Stomach (tissue), 9 donors: Measurements from ENCODE around the gene ATL2. TPM values are rescaled to one million over a fixed set of nuclear protein-coding genes. Genes with fewer than 3 reads are reported as not detected.

Experiments
- DNase-seq, 2 donors: peaks; one replicate each; pipeline versions ENCODE4 v3.0.0 to v3.0.0-alpha.2; 2013 to 2019
- H3K27ac ChIP-seq, 5 donors: fragments of 200-600 bp in 4 of 5; sonication (generic) in 4 of 5; one replicate each; pipeline ENCODE4 v1.5.1; 2013 to 2019; ENCODE audit warnings: mild to moderate bottlenecking in 1 of 5, moderate library complexity in 1 of 5
- H3K27me3 ChIP-seq, 3 donors: fragments of 200-600 bp; sonication (generic); one replicate each; pipeline ENCODE4 v1.5.1; 2017 to 2019; ENCODE audit warnings: mixed run types in 1 of 3
- H3K36me3 ChIP-seq, 4 donors: fragments of 200-600 bp; sonication (generic); 1 replicate in 3 of 4; 2 replicates in 1 of 4; pipeline ENCODE4 v1.5.1; 2016 to 2019
- H3K4me1 ChIP-seq, 4 donors: fragments of 200-600 bp; sonication (generic); one replicate each; pipeline ENCODE4 v1.5.1; 2016 to 2019
- H3K4me3 ChIP-seq, 4 donors: fragments of 200-600 bp; sonication (generic) in 3 of 4; one replicate each; pipeline ENCODE4 v1.5.1; 2016 to 2019; ENCODE audit warnings: mild to moderate bottlenecking in 1 of 4
- H3K9me3 ChIP-seq, 4 donors: fragments of 200-600 bp; sonication (generic); one replicate each; pipeline ENCODE4 v1.5.1; 2016 to 2019
- CTCF ChIP-seq, 7 experiments: fragments of 450-650 bp in 4 of 7; fragments of 200-600 bp in 3 of 7; sonication (generic) in 3 of 7; IDR thresholded peaks; one replicate each; pipeline ENCODE4 v1.5.1; 2016 to 2019; ENCODE audit warnings: antibody characterized with exemption in 7 of 7, control low read depth in 2 of 7, mild to moderate bottlenecking in 1 of 7
- EP300 ChIP-seq: sonication (generic); formaldehyde crosslinking; IDR thresholded peaks from one replicate; pipeline ENCODE4 v1.6.1; 2017; ENCODE audit warnings: antibody characterized with exemption
- POLR2A ChIP-seq, 4 donors: fragments of 450-650 bp; IDR thresholded peaks; one replicate each; pipeline ENCODE4 v1.6.1; 2016; ENCODE audit warnings: antibody characterized with exemption in 4 of 4, control low read depth in 2 of 4, mild to moderate bottlenecking in 1 of 4, moderate library complexity in 1 of 4
- POLR2AphosphoS5 ChIP-seq, 3 donors: sonication (generic); formaldehyde crosslinking; IDR thresholded peaks; one replicate each; pipeline ENCODE4 v1.6.1; 2016; ENCODE audit warnings: antibody characterized with exemption in 3 of 3
- WGBS, 5 donors: extraction: QIAGEN DNeasy Blood & Tissue Kit in 3 of 5; methylation state at CpG; one replicate each; pipeline versions ENCODE4 v1.1.5 to v1.1.7; 2013 to 2018; 5-methylcytosine and 5-hydroxymethylcytosine counted together
- intact Hi-C: fragments of 100-400 bp; cut with DNase I; formaldehyde crosslinking; loops from one replicate; pipeline ENCODE4 v1.15.1; 2023; ENCODE audit warnings: low total_unique reads
- polyA plus RNA-seq, 3 donors: library from polyadenylated mRNA; stranded (reverse); fragments of 200-250 nt; gene quantifications; one replicate each; pipeline ENCODE4 v1.2.3, GENCODE V29; 2013
- total RNA-seq, 5 donors: library from RNA; depleted of rRNA; stranded (reverse); fragments of >200 nt; gene quantifications; one replicate each; pipeline versions ENCODE4 v1.1.0 to v1.2.3, GENCODE V29; 2014 to 2016
- donor health status: healthy with polysubstance abuse.
- donor health status: Bipolar disorder and iron deficiency.
- donor health status: healthy.

The ATL2 gene
- total and polyA plus RNA-seq, 8 donors: 8.4 to 462 (median 64.2) TPM

- Histone ChIP-seq H3K4me1 (peaks cover 0 to 35% (median 19%) of the 10 kb centered on the region in 4 donors), H3K36me3 (peaks cover 8 to 40% (median 31%) of the 10 kb centered on the region in 4 donors), H3K9me3 (no peaks in the 10 kb centered on the region), H3K4me3 (no peak overlapping the region), H3K27me3 (no peaks in the 10 kb centered on the region), H3K27ac (no peak overlapping the region)
- intact Hi-C loops: no loop called here
- DNase-seq: no peak
- WGBS, 5 donors: 81 to 86% (median 83%) methylated on average over 5 of the region's 5 CpGs
- no peak for TF ChIP-seq CTCF (IDR thresholded peaks at IDR 0.05)
- TF ChIP-seq EP300: no peak
- no peak for TF ChIP-seq POLR2A (IDR thresholded peaks at IDR 0.05)
- TF ChIP-seq POLR2AphosphoS5 (IDR thresholded peaks at IDR 0.05): no peak
Measured at GRCh38 chr2:38345323-38346038, 31.6 kb downstream of the ATL2 start.

- no peaks in the 10 kb centered on the region for H3K9me3 ChIP-seq
- H3K27ac ChIP-seq: no peak overlapping the region
- peaks cover 8 to 47% (median 34%) of the 10 kb centered on the region in 4 donors for H3K36me3 ChIP-seq
- no peak for DNase-seq
- TF ChIP-seq CTCF (IDR thresholded peaks at IDR 0.05): no peak
- no peak for TF ChIP-seq POLR2AphosphoS5 (IDR thresholded peaks at IDR 0.05)
- TF ChIP-seq POLR2A (IDR thresholded peaks at IDR 0.05): no peak
- no peaks in the 10 kb centered on the region for H3K27me3 ChIP-seq
- WGBS, 5 donors: 73 to 89% (median 85%) methylated on average over 3 of the region's 3 CpGs
- intact Hi-C loops: no loop called here
- H3K4me3 ChIP-seq: no peak overlapping the region
- H3K4me1 ChIP-seq: peaks cover 0 to 34% (median 19%) of the 10 kb centered on the region in 4 donors
Measured at GRCh38 chr2:38344813-38345212, 32.3 kb downstream of the ATL2 start.

GRCh38 chr2:38343212-38343611 is 33.9 kb downstream of the ATL2 start:
- no peak overlapping the region for H3K4me3 ChIP-seq
- intact Hi-C loops: no loop called here

GRCh38 chr2:38336621-38337020 is 40.5 kb downstream of the ATL2 start:
- WGBS, 5 donors: 85 to 95% (median 93%) methylated on average over 6 of the region's 6 CpGs
- no peak for TF ChIP-seq POLR2A (IDR thresholded peaks at IDR 0.05)
- TF ChIP-seq EP300: no peak
- no peak for TF ChIP-seq POLR2AphosphoS5 (IDR thresholded peaks at IDR 0.05)
- no peak for TF ChIP-seq CTCF (IDR thresholded peaks at IDR 0.05)
- Histone ChIP-seq H3K36me3 (peaks cover 0 to 74% (median 56%) of the 10 kb centered on the region in 4 donors), H3K4me1 (peaks cover 0 to 10% (median 3%) of the 10 kb centered on the region in 4 donors), H3K27ac (no peak overlapping the region), H3K4me3 (no peak overlapping the region), H3K9me3 (no peaks in the 10 kb centered on the region), H3K27me3 (no peaks in the 10 kb centered on the region)
- intact Hi-C loops: no loop called here
- DNase-seq: no peak

More at GRCh38 chr2:38343212-38343611, 33.9 kb downstream of the ATL2 start:
- peaks cover 8 to 60% (median 46%) of the 10 kb centered on the region in 4 donors for H3K36me3 ChIP-seq
- no peaks in the 10 kb centered on the region for H3K9me3 ChIP-seq
- no peak for DNase-seq
- 93 to 100% (median 97%) methylated on average over 3 of the region's 3 CpGs for WGBS, 5 donors
- TF ChIP-seq CTCF (IDR thresholded peaks at IDR 0.05): no peak
- no peak for TF ChIP-seq POLR2A (IDR thresholded peaks at IDR 0.05)
- TF ChIP-seq EP300: no peak
- TF ChIP-seq POLR2AphosphoS5 (IDR thresholded peaks at IDR 0.05): no peak
- no peak overlapping the region for H3K27ac ChIP-seq
- peaks cover 0 to 34% (median 19%) of the 10 kb centered on the region in 4 donors for H3K4me1 ChIP-seq
- H3K27me3 ChIP-seq: no peaks in the 10 kb centered on the region
